ENCODE data around the gene SH3PXD2A. TPM values are rescaled to one million over a fixed set of nuclear protein-coding genes. Genes with fewer than 3 reads are reported as not detected.

The SH3PXD2A gene
- total RNA-seq, 1 donor from 2014 or later, result 12.2 TPM

- TF ChIP-seq, protein P1, sequence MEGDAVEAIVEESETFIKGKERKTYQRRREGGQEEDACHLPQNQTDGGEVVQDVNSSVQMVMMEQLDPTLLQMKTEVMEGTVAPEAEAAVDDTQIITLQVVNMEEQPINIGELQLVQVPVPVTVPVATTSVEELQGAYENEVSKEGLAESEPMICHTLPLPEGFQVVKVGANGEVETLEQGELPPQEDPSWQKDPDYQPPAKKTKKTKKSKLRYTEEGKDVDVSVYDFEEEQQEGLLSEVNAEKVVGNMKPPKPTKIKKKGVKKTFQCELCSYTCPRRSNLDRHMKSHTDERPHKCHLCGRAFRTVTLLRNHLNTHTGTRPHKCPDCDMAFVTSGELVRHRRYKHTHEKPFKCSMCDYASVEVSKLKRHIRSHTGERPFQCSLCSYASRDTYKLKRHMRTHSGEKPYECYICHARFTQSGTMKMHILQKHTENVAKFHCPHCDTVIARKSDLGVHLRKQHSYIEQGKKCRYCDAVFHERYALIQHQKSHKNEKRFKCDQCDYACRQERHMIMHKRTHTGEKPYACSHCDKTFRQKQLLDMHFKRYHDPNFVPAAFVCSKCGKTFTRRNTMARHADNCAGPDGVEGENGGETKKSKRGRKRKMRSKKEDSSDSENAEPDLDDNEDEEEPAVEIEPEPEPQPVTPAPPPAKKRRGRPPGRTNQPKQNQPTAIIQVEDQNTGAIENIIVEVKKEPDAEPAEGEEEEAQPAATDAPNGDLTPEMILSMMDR (IDR thresholded peaks at IDR 0.05; ENCODE audit: insufficient read depth, low read length, poor library complexity, severe bottlenecking), result no peak
- Histone ChIP-seq H3K36me3 (ENCODE audit: control insufficient read depth, insufficient read depth, low read length) (no peaks in the 10 kb centered on the region), H3K27me3 (ENCODE audit: control insufficient read depth, insufficient read depth, low read length) (no peaks in the 10 kb centered on the region), H3K4me3 (ENCODE audit: low read depth, low read length) (no peak overlapping the region)
- no peak for DNase-seq (ENCODE audit: low read depth)
Measured at GRCh38 chr10:103712146-103712545, 143.2 kb downstream of the SH3PXD2A start.

DNA sequence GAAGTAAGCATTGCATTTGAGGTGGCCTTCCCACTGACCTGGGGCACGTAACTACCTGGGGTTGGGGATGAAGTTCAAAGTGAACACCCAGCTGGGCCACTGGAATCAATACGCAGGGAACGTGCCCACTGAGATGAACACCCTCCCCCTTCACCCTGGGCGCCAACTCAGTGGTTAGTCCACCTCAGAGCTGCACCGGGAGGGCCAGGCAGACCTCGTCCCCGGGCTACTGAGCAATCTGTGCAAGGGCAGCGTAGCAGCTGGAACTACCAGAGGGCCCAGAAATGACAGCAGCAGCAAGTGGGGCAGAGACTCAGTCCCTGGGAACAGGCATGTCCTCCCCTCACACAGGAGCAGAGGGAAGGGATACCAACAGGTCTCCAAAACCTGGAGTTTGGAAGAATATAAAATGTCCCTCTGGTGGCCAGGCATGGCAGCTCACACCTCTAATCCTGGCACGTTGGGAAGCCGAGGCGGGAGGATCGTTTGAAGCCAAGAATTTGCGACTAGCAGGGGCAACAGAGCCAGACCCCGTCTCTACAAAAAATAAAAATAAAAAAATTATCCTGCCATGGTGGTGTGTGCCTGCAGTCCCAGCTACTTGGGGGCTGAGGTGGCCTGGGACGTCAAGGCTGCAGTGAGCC is 143.9 kb downstream of the SH3PXD2A start:
- Histone ChIP-seq H3K36me3 (ENCODE audit: control insufficient read depth, insufficient read depth, low read length) (no peaks in the 10 kb centered on the region), H3K27me3 (ENCODE audit: control insufficient read depth, insufficient read depth, low read length) (no peaks in the 10 kb centered on the region), H3K4me3 (ENCODE audit: low read depth, low read length) (no peak overlapping the region)
- TF ChIP-seq, protein P1 (IDR thresholded peaks at IDR 0.05; ENCODE audit: insufficient read depth, low read length, poor library complexity, severe bottlenecking), result peak; percentile 24
- DNase-seq (ENCODE audit: low read depth), result no peak

- DNase-seq (ENCODE audit: low read depth), result no peak
- Histone ChIP-seq H3K27me3 (ENCODE audit: control insufficient read depth, insufficient read depth, low read length) (no peaks in the 10 kb centered on the region), H3K36me3 (ENCODE audit: control insufficient read depth, insufficient read depth, low read length) (no peaks in the 10 kb centered on the region), H3K4me3 (ENCODE audit: low read depth, low read length) (no peak overlapping the region)
- TF ChIP-seq, protein P1 (IDR thresholded peaks at IDR 0.05; ENCODE audit: insufficient read depth, low read length, poor library complexity, severe bottlenecking), result no peak
Measured at GRCh38 chr10:103710490-103710889, 144.9 kb downstream of the SH3PXD2A start.

DNA sequence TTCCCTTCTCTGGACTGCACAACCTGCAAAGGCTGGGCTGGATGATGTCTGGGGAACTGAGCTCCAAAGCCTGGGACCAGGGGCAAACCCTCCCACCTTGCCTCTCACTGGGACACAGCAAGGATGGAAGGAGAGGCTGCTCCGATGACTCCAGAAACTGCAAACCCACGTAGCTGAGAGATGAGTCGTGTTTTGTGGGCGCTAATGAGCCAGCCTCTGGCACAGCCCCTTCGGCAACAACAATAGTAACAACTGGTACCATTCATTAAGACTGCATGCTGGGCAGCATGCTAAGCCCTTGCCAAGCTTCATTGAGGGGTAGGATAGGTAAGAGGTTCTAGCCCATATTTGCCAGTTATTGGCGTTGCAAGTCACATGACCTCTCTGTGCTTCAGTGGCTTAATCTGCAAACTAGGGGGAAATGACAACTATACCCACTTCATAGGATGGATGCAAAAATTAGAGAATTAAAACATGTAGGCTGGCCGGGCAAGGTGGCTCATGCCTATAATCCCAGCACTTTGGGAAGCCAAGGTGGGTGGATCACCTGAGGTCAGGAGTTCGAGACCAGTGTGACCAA is 145.9 kb downstream of the SH3PXD2A start:
- Histone ChIP-seq H3K4me3 (ENCODE audit: low read depth, low read length) (no peak overlapping the region), H3K27me3 (ENCODE audit: control insufficient read depth, insufficient read depth, low read length) (no peaks in the 10 kb centered on the region), H3K36me3 (ENCODE audit: control insufficient read depth, insufficient read depth, low read length) (no peaks in the 10 kb centered on the region)
- TF ChIP-seq, protein P1 (IDR thresholded peaks at IDR 0.05; ENCODE audit: insufficient read depth, low read length, poor library complexity, severe bottlenecking), result no peak
- DNase-seq (ENCODE audit: low read depth), result peak; percentile 63

DNA sequence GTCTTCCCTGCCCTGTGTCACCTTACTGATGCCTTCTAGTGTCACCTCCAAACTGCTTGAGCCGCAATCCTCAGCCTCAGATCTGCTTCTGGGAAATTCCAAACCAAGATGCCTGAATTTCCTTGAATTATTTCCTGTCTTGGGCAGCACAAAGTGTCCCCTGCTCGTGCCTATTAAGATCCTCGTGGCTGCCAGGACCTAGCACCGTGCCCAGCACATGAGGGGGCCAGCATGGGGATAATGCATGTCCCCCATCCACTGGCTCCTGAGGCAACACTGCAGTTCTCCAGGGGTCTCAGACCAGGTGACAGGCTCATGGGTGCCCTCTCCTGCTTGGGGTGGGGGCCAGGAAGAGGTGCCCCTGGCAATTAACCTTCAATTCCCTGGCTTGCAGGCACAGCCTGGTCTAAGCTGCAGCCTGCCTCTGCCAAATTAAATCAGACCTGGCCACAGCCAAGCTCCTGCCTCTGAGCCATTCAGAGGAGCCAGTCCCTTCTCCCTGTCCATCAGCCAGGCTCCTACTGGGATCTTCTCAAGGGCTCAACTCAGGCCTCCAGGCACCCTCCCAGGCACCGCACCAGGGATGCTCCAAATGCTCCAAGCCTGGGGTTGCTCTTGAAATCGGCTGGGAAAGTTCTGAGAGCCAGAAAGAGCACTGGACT is 146.6 kb downstream of the SH3PXD2A start:
- DNase-seq (ENCODE audit: low read depth), result no peak
- no peaks in the 10 kb centered on the region for H3K27me3 ChIP-seq (ENCODE audit: control insufficient read depth, insufficient read depth, low read length)
- no peak overlapping the region for H3K4me3 ChIP-seq (ENCODE audit: low read depth, low read length)
- TF ChIP-seq, protein P1 (IDR thresholded peaks at IDR 0.05; ENCODE audit: insufficient read depth, low read length, poor library complexity, severe bottlenecking), result no peak
- no peaks in the 10 kb centered on the region for H3K36me3 ChIP-seq (ENCODE audit: control insufficient read depth, insufficient read depth, low read length)
